ENCODE results near the gene CYP2W1. TPM values are rescaled to one million over a fixed set of nuclear protein-coding genes. Genes with fewer than 3 reads are reported as not detected.

Gene CYP2W1
- total RNA-seq, 4 donors from 2014 or later: 2.3 to 23.1 (median 2.5) TPM; not detected in 1

DNA sequence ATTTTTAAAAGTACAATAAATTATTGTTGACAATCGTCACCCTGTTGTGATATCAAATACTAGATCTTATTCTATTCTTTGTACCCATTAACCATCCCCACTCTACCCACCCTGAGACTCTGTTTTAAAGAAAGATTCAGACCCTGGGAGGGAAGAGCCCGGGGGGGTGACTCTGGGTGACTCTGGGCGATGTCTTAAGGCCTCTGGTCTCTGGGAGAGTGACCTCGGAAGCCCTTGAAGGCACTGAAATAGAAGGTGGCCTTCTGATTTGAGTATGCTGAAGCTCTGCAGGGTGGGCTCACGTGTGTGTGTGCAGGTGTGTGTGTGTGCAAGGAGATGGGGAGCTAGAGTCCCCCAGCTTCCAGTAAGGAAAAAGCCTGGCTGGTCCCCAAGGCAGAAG lies 38.2 kb upstream of the CYP2W1 start:
- Histone ChIP-seq H3K36me3 (peaks cover 0 to 7% (median 0%) of the 10 kb centered on the region in 3 donors), H3K27me3 (no peaks in the 10 kb centered on the region), H3K4me3 (peak overlapping the region in 2 of 4 donors; percentile 51 to 57), H3K27ac (peak overlapping the region in 3 of 4 donors; percentile 91 to 99 (median 95)), H3K9me3 (no peaks in the 10 kb centered on the region), H3K4me1 (peaks cover 0 to 27% (median 0%) of the 10 kb centered on the region in 4 donors)
- TF ChIP-seq, protein P1, sequence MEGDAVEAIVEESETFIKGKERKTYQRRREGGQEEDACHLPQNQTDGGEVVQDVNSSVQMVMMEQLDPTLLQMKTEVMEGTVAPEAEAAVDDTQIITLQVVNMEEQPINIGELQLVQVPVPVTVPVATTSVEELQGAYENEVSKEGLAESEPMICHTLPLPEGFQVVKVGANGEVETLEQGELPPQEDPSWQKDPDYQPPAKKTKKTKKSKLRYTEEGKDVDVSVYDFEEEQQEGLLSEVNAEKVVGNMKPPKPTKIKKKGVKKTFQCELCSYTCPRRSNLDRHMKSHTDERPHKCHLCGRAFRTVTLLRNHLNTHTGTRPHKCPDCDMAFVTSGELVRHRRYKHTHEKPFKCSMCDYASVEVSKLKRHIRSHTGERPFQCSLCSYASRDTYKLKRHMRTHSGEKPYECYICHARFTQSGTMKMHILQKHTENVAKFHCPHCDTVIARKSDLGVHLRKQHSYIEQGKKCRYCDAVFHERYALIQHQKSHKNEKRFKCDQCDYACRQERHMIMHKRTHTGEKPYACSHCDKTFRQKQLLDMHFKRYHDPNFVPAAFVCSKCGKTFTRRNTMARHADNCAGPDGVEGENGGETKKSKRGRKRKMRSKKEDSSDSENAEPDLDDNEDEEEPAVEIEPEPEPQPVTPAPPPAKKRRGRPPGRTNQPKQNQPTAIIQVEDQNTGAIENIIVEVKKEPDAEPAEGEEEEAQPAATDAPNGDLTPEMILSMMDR (IDR thresholded peaks at IDR 0.05): no peak
- no peak for TF ChIP-seq POLR2A (IDR thresholded peaks at IDR 0.05)
- DNase-seq: no peak

DNA sequence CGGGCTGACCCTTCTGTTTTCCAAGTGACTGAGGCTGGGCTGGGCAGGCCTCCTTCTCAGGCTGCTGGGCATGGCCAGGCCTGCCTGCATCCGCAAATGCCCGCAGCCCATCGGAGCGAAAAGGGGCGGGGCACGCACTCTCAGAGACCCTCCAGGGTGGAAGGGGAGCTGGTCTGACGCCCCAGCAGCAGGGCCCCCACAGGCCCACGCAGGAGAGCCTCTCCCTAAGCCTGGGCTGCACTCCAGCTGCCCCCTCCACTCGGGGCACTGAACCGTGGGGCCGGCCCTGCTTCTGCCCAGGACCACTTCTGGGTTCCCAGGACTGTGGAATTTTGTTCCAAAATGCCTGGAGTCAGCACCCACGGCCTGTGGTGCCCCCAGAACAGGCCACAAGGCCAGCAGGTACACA lies 37.8 kb upstream of the CYP2W1 start:
- H3K4me3 ChIP-seq: peak overlapping the region in 3 of 4 donors; percentile 10 to 57 (median 51)
- H3K9me3 ChIP-seq: no peaks in the 10 kb centered on the region
- H3K4me1 ChIP-seq: peaks cover 0 to 31% (median 0%) of the 10 kb centered on the region in 4 donors
- peaks cover 0 to 9% (median 0%) of the 10 kb centered on the region in 3 donors for H3K36me3 ChIP-seq
- H3K27me3 ChIP-seq: no peaks in the 10 kb centered on the region
- no peak for TF ChIP-seq POLR2A (IDR thresholded peaks at IDR 0.05)
- TF ChIP-seq, protein P1 (IDR thresholded peaks at IDR 0.05): no peak
- no peak for DNase-seq
- peak overlapping the region in 3 of 4 donors; percentile 91 to 99 (median 95) for H3K27ac ChIP-seq

DNA sequence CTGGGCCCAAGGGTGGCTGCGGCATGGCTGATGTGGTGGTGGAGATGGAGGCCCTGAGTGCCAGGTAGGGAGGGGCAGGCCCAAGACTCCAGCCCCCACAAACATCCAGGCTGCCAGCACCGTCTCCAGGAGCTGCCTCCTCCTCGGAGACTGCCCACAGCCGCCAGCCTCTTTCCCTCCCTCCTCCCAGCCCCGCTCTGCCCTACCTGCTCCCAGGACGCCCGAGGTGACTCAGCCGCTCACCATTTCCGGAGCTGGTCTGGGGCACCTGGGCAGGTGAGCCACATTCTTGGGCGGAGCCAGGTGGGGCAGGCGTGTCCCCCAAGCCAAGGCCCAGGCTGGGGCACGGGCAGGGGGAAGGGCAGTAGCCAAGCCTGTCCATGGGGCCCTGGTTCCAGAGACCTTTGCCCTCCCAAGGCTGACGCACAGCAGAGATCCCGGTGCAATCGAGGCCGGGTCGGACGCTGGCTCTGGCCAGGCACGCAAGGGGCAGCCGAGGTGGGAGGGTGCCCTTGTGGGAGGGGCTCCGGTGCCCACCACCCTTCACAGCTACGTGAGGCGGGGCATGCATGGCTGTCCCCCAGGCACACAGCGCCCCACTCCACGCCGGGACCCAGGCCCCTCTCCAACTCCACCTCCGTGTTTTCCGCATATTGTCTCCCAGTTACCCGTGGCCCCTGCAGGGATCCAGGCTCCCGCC lies 37.3 kb upstream of the CYP2W1 start:
- TF ChIP-seq, protein P1 (IDR thresholded peaks at IDR 0.05): peak in 1 of 6 experiments; percentile 9
- peak; percentile 94 to 98 for TF ChIP-seq POLR2A (IDR thresholded peaks at IDR 0.05)
- Histone ChIP-seq H3K9me3 (no peaks in the 10 kb centered on the region), H3K36me3 (peaks cover 0 to 9% (median 0%) of the 10 kb centered on the region in 3 donors), H3K4me1 (peaks cover 0 to 36% (median 0%) of the 10 kb centered on the region in 4 donors), H3K27ac (peak overlapping the region in 3 of 4 donors; percentile 91 to 99 (median 95)), H3K4me3 (peak overlapping the region in 3 of 4 donors; percentile 10 to 57 (median 51)), H3K27me3 (no peaks in the 10 kb centered on the region)
- peak in 2 of 3 donors; percentile 94 to 98 for DNase-seq

DNA sequence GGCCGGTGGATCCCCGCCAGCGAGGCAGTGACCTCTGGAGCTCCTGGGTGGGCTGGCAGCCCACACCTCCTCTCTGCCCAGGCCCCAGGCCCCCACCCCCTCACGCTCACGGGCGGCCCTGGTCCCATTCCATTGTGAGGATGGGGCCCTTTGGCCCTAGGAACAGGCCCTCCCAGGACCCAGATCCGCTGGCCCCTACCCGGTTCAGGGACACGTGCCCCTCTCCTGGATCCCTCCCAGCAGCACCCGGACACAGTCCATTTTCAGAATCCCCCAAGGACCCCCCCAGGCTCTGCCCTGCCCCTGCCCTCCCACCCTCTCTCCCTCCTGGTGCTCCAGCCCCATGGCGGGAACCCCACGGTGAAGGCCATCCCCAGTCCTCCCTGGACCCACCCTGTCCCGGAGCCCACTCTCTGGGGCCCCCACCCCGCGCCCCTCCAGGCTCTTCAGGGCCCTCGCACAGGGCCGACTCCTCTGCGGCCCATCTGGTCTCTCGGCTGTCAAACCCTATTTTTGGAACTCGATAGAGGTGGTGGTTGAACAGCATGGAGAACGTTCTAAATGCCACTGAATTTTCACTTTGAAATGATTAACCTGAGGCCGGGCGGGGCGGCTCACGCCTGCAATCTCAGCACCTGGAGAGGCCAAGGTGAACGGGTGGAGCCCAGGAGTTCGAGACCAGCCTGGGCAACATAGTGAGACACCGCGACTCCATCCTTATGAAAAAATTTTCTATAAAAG lies 36.6 kb upstream of the CYP2W1 start:
- Histone ChIP-seq H3K4me3 (peak overlapping the region in 2 of 4 donors; percentile 36 to 41), H3K9me3 (no peaks in the 10 kb centered on the region), H3K27me3 (no peaks in the 10 kb centered on the region), H3K27ac (peak overlapping the region in 3 of 4 donors; percentile 91 to 99 (median 95)), H3K4me1 (peaks cover 0 to 36% (median 0%) of the 10 kb centered on the region in 4 donors), H3K36me3 (peaks cover 0 to 9% (median 0%) of the 10 kb centered on the region in 3 donors)
- TF ChIP-seq, protein P1 (IDR thresholded peaks at IDR 0.05): no peak
- peak in 1 of 2 donors; percentile 43 for TF ChIP-seq POLR2A (IDR thresholded peaks at IDR 0.05)
- DNase-seq: peak in 2 of 3 donors; percentile 79 to 84

DNA sequence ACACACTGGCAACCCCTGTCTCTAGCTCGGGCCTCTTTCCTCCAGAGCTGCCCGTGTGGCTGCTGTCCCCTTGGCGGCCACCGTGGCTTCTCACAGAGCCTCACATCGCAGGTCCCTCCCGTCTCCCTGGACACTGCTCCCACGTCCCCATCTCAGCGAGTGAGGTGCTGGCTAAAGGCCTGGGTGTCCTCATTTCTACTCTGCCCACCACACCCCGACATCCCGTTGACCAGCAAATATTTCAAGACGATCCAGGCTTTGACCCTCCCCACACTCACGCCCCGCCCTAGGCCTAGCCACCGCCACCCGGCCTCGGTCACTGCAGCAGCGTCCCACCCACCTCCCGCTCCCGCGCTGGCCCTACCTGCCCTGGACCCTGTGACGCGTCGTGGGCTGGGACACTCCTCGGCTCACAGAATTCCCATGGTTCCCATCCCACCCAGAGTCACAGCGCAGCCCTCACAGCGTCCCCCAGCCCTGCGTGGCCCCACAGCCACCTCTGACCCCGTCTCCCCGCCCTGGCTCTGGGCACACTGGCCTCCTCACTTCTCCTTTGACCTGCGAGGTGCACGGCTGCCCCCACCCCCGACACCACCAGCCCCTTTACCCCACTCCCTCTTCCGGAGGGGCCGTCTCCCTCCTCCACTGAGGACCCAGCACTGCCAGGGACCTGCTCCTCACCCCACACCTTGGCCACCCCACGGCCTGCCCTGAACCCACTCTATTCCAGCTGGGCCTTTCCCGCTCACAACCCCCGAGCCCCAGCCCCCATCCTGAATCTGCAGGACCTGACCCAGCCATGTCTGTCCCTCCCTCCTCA lies 35.4 kb upstream of the CYP2W1 start:
- H3K27ac ChIP-seq: peak overlapping the region in 1 of 4 donors; percentile 13
- peak in 1 of 3 donors; percentile 48 for DNase-seq

More for the DNA sequence above, 35.4 kb upstream of the CYP2W1 start:
- no peaks in the 10 kb centered on the region for H3K27me3 ChIP-seq
- no peaks in the 10 kb centered on the region for H3K9me3 ChIP-seq
- TF ChIP-seq POLR2A (IDR thresholded peaks at IDR 0.05): no peak
- TF ChIP-seq, protein P1 (IDR thresholded peaks at IDR 0.05): no peak
- H3K4me3 ChIP-seq: no peak overlapping the region
- H3K4me1 ChIP-seq: peaks cover 0 to 45% (median 0%) of the 10 kb centered on the region in 4 donors
- peaks cover 0 to 9% (median 0%) of the 10 kb centered on the region in 3 donors for H3K36me3 ChIP-seq
